ENCODE results near the gene DDOST.

- no peak for TF ChIP-seq CTCF (conservative IDR thresholded peaks at IDR 0.05; ENCODE audit: low read length)
- TF ChIP-seq EZH2phosphoT487 (IDR thresholded peaks at IDR 0.05; ENCODE audit: borderline replicate concordance, low read depth, low read length) = no peak
Measured at GRCh38 chr1:20683614-20684013, 22.4 kb upstream of the DDOST start.

All from OCI-LY7 (cell line).